ENCODE data around the gene RNASE2.

- TF ChIP-seq, protein P1, sequence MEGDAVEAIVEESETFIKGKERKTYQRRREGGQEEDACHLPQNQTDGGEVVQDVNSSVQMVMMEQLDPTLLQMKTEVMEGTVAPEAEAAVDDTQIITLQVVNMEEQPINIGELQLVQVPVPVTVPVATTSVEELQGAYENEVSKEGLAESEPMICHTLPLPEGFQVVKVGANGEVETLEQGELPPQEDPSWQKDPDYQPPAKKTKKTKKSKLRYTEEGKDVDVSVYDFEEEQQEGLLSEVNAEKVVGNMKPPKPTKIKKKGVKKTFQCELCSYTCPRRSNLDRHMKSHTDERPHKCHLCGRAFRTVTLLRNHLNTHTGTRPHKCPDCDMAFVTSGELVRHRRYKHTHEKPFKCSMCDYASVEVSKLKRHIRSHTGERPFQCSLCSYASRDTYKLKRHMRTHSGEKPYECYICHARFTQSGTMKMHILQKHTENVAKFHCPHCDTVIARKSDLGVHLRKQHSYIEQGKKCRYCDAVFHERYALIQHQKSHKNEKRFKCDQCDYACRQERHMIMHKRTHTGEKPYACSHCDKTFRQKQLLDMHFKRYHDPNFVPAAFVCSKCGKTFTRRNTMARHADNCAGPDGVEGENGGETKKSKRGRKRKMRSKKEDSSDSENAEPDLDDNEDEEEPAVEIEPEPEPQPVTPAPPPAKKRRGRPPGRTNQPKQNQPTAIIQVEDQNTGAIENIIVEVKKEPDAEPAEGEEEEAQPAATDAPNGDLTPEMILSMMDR (conservative IDR thresholded peaks at IDR 0.05; ENCODE audit: low read depth, low read length) = no peak
- no peak for TF ChIP-seq EZH2 (IDR thresholded peaks at IDR 0.05; ENCODE audit: borderline replicate concordance, low read depth, low read length, poor library complexity, severe bottlenecking)
Measured at GRCh38 chr14:20996521-20996920, 41.2 kb downstream of the RNASE2 start.

All from A673 (cell line).